AG20443 (cell line): ENCODE results near the gene RHOD.
A peak's percentile ranks its signal among the peaks of the same experiment; 100 is the strongest.

ENCODE experiments used
- DNase-seq: peaks from one replicate; pipeline ENCODE4 v3.0.0; 2012; ENCODE audit warnings: low spot score, mixed read lengths

Gene RHOD, protein sequence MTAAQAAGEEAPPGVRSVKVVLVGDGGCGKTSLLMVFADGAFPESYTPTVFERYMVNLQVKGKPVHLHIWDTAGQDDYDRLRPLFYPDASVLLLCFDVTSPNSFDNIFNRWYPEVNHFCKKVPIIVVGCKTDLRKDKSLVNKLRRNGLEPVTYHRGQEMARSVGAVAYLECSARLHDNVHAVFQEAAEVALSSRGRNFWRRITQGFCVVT

DNA sequence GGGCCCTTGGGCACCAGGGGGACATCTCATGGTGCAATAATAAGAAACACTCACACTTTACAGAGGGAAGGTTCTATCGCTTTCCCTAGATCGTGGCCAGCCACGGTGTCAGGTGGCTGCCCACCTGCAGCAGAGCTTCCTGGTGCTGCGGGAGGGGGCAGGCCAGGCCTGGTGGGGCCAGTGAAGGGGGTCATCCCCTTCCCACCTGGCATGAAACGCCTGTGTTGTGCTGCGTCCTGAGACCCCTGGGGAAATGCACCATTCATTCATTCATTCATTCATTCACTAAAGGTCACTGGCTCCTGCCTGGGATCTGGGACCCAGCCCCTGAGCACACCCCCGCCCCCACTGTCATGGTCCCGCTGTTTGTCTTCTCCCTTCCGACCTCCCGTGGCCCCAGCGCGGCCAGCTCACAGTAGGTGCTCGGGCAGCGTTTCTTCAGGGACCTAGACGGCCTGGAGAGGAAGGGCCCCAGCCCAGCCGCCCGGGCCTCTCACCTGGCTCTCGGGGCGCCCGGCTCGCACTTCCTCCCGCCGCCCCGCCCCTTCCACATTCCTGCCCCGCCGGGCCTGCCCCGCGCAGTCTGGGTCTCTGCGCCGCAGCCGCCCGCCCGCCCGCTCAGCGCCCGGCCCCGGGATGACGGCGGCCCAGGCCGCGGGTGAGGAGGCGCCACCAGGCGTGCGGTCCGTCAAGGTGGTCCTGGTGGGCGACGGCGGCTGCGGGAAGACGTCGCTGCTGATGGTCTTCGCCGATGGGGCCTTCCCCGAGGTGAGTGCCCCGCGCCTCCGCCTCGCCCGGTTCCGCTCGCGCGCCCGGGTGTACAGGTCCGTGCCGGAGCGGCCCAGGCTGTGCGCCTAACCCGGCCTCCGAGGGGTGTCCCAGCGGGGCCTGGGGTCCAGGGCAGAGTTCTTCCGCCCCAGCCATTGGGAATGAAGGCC is at the start of gene RHOD:
Gene RHOD, plus strand, starts transcription at position 581 of the 938 bp plus-strand sequence. Its CDS starts 56 bp downstream, at position 637.
- DNase-seq, result peak; percentile 82

DNA sequence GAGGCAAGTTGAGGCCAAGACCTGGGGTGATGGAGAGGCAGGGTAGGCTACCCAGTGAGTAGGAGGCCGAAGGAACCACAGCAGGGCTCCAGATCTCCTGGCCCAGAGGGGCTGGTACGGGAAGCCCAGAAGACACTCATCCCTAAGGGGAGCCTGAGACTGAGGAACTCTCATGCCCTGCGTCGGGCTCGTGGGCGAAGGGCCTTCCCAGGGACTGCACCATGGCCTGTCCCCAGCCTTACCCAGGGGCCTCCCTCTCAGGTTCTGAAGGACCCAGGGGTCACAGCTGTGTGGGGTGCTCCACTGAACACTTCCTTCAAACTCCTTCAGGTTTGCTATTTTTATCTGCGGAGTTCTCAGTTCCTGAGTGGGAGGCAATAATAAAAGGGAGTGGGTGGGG is 49.5 kb upstream of the RHOD start:
- DNase-seq, result no peak

DNA sequence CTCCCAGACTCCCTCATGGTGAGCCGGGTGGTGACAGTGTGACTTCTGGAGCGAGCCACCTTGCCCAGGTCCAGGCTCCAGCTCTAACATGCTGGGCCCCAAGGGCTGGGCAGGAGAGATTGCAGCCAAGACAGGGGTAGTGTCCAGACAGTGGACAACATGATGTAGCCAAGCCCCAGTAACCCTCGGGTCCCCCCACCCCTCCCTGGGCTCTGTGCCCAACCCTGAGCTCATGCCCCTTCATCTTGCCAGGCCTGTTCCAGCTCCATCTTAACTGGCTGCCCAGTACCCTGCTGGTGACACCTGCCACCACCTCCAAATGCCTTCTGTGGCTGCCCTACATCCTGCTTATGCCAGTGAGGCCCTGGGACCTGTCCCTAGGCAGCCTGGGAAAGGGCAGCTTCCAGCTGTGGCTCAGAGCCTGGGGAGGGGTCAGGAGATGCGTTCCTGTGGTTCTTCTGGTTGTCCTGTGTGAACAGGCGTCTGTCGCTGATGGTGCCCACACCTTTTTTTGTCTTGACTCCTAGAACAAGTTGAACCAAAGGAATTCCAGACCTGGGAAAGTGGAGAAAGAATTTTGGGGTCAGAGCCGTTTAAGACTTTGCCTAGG is 46.2 kb upstream of the RHOD start:
- no peak for DNase-seq

DNA sequence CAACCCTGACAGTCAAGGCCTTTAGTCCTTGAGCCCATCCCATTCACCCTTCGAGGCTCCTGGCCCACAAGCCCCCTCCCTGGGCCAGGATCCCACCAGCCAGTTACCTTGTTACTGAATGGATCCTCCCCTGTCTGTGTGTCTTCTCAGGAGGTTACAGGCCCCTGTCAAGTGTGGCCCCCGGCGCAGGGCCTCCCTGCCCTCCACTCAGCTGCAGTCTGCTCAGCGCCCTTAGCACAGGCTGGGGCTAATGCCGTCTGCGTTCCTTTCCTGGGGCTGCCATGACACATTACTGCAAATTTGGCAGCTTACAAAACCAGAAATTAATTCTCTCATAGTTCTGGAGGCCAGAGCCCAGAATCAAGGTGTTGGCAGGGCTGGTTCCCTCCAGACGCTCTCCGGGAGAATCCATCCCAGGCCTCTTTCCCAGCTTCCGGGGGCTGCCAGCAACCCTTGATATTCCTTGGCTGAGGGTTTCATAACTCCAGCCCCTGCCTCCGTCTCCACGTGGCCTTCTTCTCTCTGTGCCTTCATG is 43.1 kb upstream of the RHOD start:
- DNase-seq, result no peak

DNA sequence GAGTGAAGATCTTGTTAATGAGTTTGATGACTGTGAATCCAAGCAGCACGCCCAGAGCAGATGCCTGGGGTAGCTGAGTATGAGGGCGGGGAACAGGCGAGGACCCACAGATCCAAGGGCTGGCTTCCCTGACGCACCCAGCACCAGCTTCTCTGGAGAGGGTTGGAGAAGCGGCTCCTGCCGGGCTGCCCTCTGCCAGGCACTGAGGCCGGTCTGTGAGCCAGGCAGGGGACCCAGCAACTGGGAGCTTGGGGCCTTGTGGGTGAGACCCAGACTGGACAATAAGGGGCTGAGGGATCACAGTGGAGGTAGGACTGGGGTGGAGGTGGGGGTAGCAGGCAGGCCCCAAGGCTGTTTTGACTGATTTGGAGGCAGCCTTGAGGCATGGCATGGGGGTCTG is 42.3 kb upstream of the RHOD start:
- no peak for DNase-seq

DNA sequence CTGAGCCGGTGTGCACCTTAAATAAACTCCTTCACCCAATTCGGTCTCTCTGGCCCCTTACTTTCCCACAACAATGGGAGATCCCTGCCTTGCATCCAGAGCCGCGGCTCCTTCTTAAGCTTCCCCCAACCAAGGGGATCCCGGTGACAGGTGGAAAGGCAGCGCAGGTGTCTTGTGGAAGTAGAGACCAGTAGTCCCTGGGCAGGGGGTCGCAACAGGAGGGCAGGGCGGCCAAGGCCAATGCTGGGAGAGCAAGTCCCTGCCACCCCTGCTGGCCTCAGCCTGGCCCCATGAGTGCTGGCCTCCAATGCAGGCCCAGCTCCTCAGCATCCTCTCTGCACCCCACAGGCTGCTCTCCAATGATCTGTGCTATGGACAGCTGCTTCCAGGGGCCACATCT is 41.6 kb upstream of the RHOD start:
- DNase-seq, result no peak

DNA sequence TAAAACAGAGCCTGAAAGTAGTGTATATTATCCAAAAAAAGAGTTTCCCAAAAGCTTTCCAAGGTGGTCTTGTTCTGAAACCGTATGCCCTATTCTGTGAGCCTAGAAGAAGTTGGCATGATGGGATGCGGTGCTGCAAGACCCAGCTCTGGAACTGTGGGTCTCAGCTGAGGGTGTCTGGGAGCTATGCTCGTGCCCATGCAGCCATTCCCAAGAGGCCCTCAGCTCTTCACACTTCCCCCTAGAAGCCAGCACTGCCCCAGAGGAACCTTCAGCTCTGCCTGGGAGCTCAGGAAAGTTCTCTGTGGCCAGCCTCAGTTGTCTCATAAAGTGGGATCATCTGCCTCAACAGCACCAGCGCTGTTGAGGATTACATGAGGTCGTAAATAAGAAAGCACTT is 40.1 kb upstream of the RHOD start:
- no peak for DNase-seq

DNA sequence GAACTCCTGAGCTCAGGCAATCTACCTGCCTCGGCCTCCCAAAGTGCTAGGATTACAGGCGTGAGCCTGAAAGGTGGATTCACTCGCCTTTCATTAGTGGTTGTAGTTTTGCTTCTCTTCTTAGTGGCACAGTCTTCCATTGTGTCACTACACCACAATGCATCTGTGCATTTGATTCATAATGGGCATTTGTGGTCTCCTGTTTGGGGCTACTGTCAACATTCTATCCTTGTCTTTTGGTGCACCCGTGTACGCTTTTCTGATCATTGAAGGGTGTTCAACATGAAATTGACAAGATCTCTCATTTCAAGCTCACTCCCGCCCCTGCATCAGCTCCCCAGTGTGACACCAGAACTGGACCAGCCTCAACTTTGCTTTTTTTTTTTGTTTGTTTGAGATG is 35.7 kb upstream of the RHOD start:
- no peak for DNase-seq

DNA sequence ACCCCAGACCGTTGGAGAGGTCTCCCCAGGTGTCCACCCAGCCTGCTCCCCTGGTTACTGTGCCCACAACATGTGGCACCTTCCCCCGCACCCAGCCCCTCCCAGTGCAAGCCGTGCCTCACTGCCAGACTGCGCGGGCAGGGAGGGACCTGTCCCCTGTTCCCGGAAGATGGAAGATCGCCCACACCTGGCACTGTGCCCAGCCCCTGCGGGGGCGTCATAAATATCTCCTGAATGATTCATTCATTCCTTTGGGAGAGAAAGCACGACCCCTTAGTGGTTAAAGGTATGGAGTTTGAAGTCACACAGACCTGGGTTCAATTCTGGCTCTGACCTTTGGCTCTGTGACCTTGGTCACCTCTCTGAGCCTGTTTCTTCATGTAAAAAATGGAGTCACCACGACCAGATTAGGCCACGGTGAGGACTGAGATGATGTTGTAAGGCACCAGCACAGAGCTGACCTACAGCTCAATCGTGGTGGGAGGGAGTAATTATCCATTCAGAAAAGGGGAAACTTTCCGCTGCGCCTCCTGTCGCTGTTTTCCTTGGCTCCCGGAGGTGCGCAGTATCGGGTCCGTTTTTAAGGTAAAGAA is 34.2 kb upstream of the RHOD start:
- DNase-seq, result no peak

DNA sequence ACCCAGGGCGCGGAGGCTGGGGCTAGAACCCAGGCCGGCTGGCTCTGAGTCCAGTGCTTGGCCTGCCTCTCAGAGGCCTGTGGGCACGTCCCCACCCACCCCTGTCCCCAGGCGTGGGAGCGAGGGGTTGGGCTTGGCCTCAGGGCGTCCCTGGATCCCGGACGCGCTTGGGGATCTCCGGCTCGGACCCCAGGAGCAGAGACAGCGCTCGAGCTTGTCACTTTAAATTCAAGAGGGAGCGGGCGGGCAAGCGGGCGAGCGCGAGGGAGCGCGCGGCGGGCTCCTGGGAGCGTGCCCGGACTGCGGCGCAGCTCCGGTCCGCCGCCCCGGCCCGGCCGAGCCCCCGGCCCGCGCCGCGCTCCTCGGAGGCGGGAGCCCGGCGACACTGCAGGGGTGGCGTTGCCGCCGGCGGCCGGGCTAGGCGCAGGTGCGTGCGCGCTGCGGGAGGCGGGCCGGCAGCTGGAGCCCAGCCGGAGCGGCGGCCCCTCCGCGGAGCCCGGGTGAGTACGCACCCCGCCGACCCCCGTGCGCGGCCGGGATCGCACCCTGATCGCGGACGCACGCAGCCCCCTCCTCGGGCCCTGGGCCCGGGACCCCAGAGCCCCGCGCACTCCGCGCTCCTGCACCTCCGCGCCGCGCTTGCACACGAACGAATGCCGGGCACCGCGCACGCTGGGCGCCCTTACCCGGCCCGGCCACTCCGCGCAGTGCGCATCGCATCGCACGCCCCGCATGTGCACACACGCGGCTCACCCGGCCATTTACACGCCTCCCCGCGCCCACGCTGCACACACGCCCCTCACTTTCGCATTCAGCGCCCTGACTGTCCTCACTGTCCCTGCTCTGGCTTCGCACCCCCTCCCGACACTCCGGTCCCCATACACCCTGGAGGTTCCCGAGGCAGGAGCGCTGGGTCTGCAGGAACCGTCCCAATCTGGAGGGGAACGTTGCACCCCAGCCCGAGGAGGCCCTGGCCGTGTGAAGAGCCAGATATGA is 33.4 kb upstream of the RHOD start, which contains the start of gene SYT12:
Gene SYT12, plus strand, starts transcription at position 174 of the 996 bp plus-strand sequence. CDS start 7,011 bp downstream, outside the sequence.
- peak; percentile 56 for DNase-seq

DNA sequence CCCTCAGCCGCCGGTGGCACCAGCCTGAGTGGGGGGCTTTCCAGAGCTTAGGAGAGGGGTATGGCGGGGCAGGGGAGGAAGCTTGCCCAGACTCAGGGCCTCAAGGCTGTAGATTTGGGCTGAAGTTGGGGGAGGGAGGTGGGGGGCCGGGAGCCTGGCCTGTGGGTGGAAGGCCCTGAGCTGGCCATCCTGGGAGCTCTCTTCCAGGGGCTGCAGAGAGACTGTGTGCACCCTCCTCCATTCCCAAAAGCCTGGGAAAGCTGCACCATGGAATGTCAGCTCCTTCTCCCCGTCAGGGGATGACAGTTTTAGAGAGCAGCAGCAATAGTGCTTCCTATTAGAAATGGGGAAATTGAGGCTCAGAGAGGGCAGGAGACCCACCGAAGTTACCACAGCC is 32.7 kb upstream of the RHOD start:
- no peak for DNase-seq

DNA sequence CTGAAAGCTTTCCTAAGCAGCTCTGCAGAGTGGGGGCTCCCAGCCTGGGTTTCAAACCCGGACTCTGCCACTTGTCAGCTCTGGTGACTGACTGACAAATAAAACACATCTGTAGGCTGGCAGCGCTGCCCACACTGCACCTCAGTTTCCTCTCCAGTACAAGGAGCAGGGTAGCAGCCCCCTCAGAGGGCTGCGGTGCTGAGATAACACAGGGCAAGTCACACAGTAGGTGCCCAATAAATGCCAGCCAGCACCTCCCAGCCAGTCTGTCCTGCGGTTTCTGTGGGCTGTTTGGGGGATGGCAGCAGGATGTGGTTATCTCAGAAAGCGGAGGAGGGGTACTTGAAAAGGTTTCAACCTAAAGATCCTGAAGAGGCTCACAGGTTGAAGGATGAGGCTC is 32.2 kb upstream of the RHOD start:
- DNase-seq, result no peak

DNA sequence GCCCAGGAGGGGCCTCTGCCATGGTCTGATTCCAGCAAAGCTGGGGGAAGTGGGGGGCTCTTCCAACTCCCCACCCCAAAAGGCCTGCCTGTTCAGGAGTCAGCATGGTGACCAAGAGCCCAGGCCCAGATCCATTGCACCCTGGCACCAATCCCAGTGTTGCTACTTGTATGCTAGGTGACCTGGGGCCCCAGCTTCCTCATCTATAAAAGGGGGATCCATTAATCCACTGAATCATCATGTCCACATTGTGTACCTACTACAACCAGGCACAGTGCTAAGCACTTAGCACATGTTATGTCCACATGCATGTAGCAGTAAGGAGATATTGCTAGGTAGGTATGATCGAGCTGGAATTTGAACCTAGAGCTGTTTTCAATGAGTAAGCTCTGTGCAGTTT is 31.7 kb upstream of the RHOD start:
- no peak for DNase-seq

DNA sequence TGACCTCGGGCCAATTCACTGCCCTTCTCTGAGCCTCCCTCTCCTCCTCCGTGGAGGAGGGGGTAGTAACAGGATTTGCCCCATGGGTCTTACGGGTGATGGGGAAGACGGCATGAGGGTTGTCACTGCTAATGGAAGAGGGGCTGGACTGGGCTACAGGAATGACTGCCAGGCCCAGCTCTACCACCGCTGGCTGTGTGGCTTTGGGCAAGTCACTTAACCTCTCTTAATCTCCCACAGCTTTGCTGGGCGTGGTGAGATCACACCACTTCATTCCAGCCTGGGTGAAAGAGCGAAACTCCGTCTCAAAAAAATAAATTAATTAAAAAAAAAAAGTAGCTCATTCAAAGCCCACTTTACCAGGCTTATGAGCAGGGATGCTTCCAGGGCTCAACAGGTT is 30.9 kb upstream of the RHOD start:
- DNase-seq, result no peak

DNA sequence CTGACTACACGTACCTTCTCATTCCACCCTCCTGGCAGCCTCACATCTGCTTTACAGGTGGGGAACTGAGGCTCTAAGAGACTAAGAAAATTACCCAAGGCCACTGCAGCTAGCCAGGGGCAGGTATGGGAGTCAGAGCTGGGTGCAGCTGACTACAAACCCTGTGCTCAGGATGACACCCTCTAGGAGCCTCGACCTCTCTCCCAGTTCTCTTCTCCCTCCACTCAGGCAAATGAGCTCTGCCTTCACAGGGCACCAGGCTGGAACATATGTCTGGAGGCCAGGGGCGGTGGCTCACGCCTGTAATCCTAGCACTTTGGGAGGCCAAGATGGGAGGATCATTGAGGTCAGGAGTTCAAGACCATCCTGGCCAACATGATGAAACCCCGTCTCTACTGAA is 29.7 kb upstream of the RHOD start:
- DNase-seq, result no peak

DNA sequence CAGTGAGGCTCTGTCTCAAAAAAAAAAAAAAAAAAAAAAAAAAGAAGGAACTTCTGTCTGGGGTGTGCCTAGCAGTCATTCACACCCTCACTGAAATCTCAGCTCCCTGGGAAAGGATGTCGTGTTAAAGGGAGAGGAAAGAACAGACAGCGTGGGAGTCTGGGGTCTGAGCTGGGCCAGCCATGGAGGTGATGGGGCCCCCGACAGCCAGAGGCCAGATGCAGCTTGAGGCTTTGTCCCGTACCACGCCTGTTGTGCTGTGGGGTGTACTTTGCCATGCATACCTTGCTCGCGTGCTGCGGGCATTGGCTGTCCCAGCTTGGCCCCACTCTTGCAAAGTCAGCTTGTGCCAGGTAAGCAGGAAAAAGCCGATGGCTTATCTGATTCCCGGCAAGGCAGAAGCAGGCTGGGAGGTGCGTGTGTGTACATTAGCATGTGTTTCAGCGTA is 29.1 kb upstream of the RHOD start:
- no peak for DNase-seq

DNA sequence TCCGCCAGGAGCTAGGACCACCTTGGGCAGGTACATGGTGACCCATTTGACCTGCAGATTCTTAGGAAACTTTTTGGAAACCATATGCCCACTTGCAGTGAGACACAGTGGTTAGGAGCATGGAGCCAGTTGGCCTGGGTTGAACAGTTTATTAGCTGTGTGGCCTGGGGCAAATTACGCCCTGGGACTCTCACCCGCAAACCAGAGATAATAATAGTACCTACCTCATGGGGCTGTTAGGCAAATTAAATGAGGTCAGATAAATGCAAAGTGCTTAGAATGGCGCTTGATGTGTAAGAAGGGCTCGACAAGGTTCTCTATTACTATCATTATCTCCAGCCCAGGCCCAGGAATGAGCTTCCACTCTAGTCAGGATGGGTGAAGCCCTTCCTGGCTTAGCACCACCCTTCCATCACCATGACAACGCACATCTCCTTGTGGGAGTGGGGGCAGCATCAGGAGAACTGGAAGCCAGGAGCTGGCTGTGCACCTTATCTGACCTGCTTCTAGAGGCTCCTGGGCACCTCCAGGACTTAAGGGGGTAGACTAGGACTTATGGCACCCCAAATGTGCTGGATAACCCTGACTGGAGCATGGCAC is 28.6 kb upstream of the RHOD start:
- no peak for DNase-seq

DNA sequence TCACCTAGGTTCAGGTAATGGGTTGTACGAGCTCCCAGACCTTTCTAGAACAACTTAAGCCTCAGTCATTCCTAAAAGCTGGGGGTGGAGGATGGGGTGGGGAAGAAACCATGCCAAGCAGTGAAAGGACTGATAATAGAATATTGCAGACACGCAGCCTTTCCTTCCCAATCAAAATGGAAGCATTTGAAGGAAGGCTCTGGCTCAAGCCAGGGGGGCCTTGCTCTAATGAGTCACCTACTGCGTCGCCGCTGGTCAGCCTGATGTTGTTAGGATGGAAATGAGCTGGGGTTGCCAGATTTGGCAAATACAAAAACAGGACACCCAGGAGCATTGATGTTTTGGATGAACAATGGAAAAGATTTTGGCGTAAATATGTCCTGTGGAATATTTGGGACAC is 27.5 kb upstream of the RHOD start:
- no peak for DNase-seq

DNA sequence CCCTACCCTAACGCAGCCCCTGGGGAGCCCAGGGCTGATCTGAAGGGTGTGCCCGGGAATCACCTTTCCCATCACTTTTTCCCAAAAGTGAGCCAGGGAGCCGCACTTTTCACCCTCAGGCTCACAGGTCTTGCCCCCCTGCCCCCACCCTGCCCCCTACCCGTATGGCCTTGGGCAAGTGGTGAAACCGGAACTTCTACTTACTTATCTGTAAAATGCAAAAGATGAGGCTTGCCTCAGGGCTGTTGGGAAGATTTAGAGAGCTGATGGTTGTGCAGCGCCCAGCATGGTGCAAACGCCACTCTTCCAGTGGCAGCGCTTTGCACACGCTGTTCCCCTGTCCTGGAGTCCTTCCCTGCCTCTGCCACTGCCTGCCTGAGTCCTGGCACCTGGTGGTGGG is 25.7 kb upstream of the RHOD start:
- DNase-seq, result no peak

DNA sequence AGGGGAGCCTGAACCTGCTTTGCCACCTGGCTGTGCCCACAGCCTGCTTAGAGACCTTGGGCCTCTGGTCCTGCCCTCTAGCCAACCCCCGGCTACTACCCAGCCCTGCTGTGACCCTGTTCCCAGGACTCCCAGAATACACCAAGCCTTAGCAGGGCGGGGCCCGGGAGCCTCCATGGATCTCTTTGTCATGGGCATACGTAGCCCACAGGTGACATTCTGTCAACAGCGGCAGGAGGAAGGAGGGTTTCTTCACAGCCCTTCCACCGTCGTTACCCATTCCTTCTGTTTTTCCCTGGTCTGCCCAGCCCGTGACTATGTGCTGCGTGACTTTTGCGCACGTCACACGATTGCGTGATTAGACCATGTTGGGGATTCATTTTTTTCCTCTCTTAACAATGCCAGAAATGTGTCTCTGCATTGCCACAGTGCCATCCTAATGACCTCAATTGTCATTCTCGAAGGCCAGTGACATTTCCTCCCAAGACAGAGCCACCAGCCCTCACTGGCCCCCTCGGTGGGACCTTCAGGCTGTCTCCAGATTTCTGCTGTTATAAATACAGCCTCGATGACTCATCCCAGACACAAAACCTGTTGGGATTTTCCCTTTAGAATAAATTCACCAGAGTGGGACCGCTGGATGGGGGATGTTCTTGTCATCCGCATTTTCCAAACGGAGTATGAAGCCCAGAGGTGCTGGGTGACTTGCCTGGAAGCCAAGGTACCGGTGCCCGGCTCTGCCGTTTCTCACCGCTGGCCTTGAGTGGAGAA is 24.7 kb upstream of the RHOD start:
- no peak for DNase-seq
